ENCODE data around the gene PIGT. TPM values are rescaled to one million over a fixed set of nuclear protein-coding genes. Genes with fewer than 3 reads are reported as not detected.

PIGT gene
- total and polyA plus RNA-seq, 10 of the 15 experiments (the other 5 are each of a cell fraction or from before 2014, with no cell fraction given): 18.6 to 66.0 (median 35.3) TPM

- no peak overlapping the region for H3K4me3 ChIP-seq
- intact Hi-C loops (cut with micrococcal nuclease; ENCODE audit: unreplicated experiment): no loop called here
- FAIRE-seq (no peak), ATAC-seq (peak; percentile 40), DNase-seq (ENCODE audit: low read depth, low spot score) (no peak)
- ChIA-PET CTCF (interaction anchor here (0.7 to 3.3 kb wide), 3 partner anchors 17 to 78 kb away, joined by 3 to 16 read pairs (median 4); no protein-coding TSS in a partner anchor), RAD21 (ENCODE audit: unreplicated experiment) (no interaction called here), SMC1A (ENCODE audit: uncharacterized antibody, unreplicated experiment) (no interaction called here), POLR2A (no interaction called here)
- no peaks in the 10 kb centered on the region for H4K20me1 ChIP-seq (ENCODE audit: control insufficient read depth, insufficient read depth)
- BruUV-seq (replicated peaks): no TSS peak
- H3K4me1 ChIP-seq (ENCODE audit: control insufficient read depth, insufficient read depth, low read length): no peaks in the 10 kb centered on the region
- WGBS (ENCODE audit: insufficient coverage, insufficient replicate concordance, low lambda C conversion rate, missing lambda C conversion rate): 23% methylated on average over 2 of the region's 2 CpGs
- no peak overlapping the region for H3K27ac ChIP-seq (ENCODE audit: control insufficient read depth, insufficient read depth)
- H3K36me3 ChIP-seq (ENCODE audit: control insufficient read depth in 2 of 2, insufficient read depth in 2 of 2, low read length in 1 of 2): no peaks in the 10 kb centered on the region; a peak in 1 of 4 replicates
- no peaks in the 10 kb centered on the region; the same call in 2 of the 3 replicates for H3K9me3 ChIP-seq (replicated peaks; ENCODE audit: control insufficient read depth, insufficient read depth, low read length)
- in situ Hi-C loops (cut with MboI): no loop called here
- no peak overlapping the region for H3K4me2 ChIP-seq (ENCODE audit: control insufficient read depth, insufficient read depth)
- no peaks in the 10 kb centered on the region for H3K27me3 ChIP-seq (replicated peaks in 1 of 2; ENCODE audit: control insufficient read depth in 2 of 2, insufficient read depth in 2 of 2, low read length in 1 of 2)
- no peak overlapping the region for H2AFZ ChIP-seq (ENCODE audit: control insufficient read depth, low read depth, low read length)
- H3K79me2 ChIP-seq (ENCODE audit: control insufficient read depth, insufficient read depth, low read length): no peaks in the 10 kb centered on the region
- TF ChIP-seq PKNOX1 (IDR thresholded peaks at IDR 0.05) (peak; percentile 42; the same call in 1 of the 2 replicates), HDAC6 (IDR thresholded peaks at IDR 0.05; ENCODE audit: unreplicated experiment) (no peak)
- H3K9ac ChIP-seq (ENCODE audit: control insufficient read depth, insufficient read depth, low read length): no peak overlapping the region
These were observed 25.0 kb upstream of the PIGT start for GRCh38 chr20:45390931-45391330.

- ATAC-seq: no peak
- intact Hi-C loops (cut with micrococcal nuclease; ENCODE audit: unreplicated experiment): no loop called here
- TF ChIP-seq ATF2 (IDR thresholded peaks at IDR 0.05; ENCODE audit: low read length) (no peak), ETV6 (conservative IDR thresholded peaks at IDR 0.05 in 1 of 2, IDR thresholded peaks at IDR 0.05 in 1 of 2; ENCODE audit: borderline replicate concordance in 1 of 2, low read depth in 1 of 2) (no peak), CBX5 (IDR thresholded peaks at IDR 0.05; ENCODE audit: low read depth) (no peak), SIX5 (IDR thresholded peaks at IDR 0.05; ENCODE audit: low read depth, low read length, severe bottlenecking) (no peak), MAX (IDR thresholded peaks at IDR 0.05; ENCODE audit: low read depth, low read length) (no peak), KDM1A (IDR thresholded peaks at IDR 0.05; ENCODE audit: borderline replicate concordance) (no peak), SREBF1 (IDR thresholded peaks at IDR 0.05; ENCODE audit: low read length) (no peak), MEF2A (IDR thresholded peaks at IDR 0.05; ENCODE audit: insufficient read depth, low read depth, low read length) (no peak), ATF3 (IDR thresholded peaks at IDR 0.05; ENCODE audit: borderline replicate concordance, extremely low read depth, low read depth, low read length) (no peak), SIN3A (IDR thresholded peaks at IDR 0.05; ENCODE audit: low read depth, low read length) (no peak), MTA3 (IDR thresholded peaks at IDR 0.05; ENCODE audit: borderline replicate concordance, low read length) (no peak)
These were observed 24.4 kb upstream of the PIGT start for GRCh38 chr20:45391559-45391958.

More at GRCh38 chr20:45391559-45391958, 24.4 kb upstream of the PIGT start:
- H3K9ac ChIP-seq (ENCODE audit: control insufficient read depth, insufficient read depth, low read length): no peak overlapping the region
- no peaks in the 10 kb centered on the region for H3K79me2 ChIP-seq (ENCODE audit: control insufficient read depth, insufficient read depth, low read length)
- ChIA-PET RAD21 (ENCODE audit: unreplicated experiment) (interaction anchor here (0.9 to 1.2 kb wide), 2 partner anchors 18 to 29 kb away, joined by 3 read pairs; partner anchors contain the start of gene SYS1), POLR2A (no interaction called here), SMC1A (ENCODE audit: uncharacterized antibody, unreplicated experiment) (no interaction called here), CTCF (interaction anchor here (0.7 to 3.3 kb wide), 3 partner anchors 40 to 79 kb away, joined by 3 to 16 read pairs (median 3); no protein-coding TSS in a partner anchor)
- no peak overlapping the region for H2AFZ ChIP-seq (ENCODE audit: control insufficient read depth, low read depth, low read length)
- H3K4me3 ChIP-seq: peak overlapping the region; percentile 24; the same call in 1 of the 2 replicates
- no peak for FAIRE-seq
- no TSS peak for BruUV-seq (replicated peaks)
- WGBS (ENCODE audit: insufficient coverage, insufficient replicate concordance, low lambda C conversion rate, missing lambda C conversion rate): 34% methylated on average over 2 of the region's 2 CpGs
- DNase-seq (ENCODE audit: low read depth, low spot score): no peak
- no peaks in the 10 kb centered on the region; the same call in 2 of the 3 replicates for H3K9me3 ChIP-seq (replicated peaks; ENCODE audit: control insufficient read depth, insufficient read depth, low read length)
- H4K20me1 ChIP-seq (ENCODE audit: control insufficient read depth, insufficient read depth): no peaks in the 10 kb centered on the region
- no peak overlapping the region for H3K27ac ChIP-seq (ENCODE audit: control insufficient read depth, insufficient read depth)
- H3K27me3 ChIP-seq (replicated peaks in 1 of 2; ENCODE audit: control insufficient read depth in 2 of 2, insufficient read depth in 2 of 2, low read length in 1 of 2): no peaks in the 10 kb centered on the region
- in situ Hi-C loops (cut with MboI): no loop called here
- H3K36me3 ChIP-seq (ENCODE audit: control insufficient read depth in 2 of 2, insufficient read depth in 2 of 2, low read length in 1 of 2): no peaks in the 10 kb centered on the region; a peak in 1 of 4 replicates
- no peaks in the 10 kb centered on the region for H3K4me1 ChIP-seq (ENCODE audit: control insufficient read depth, insufficient read depth, low read length)
- H3K4me2 ChIP-seq (ENCODE audit: control insufficient read depth, insufficient read depth): no peak overlapping the region
